Mucosa of rectum (tissue), 2 donors: ENCODE measurements around the gene CASTOR2.
"Not testable (repeated sequence)": the region's sequence is repeated elsewhere in the genome, so short reads cannot be mapped to it uniquely, and the experiment has no call there.

ENCODE experiments used
- H3K27ac ChIP-seq, 2 donors: one replicate each; pipeline ENCODE4 v1.7.0; 2013; ENCODE audit warnings: inconsistent platforms in 2 of 2, low read depth in 2 of 2, low read length in 2 of 2
- H3K27me3 ChIP-seq, 2 donors: one replicate each; pipeline ENCODE4 v1.7.0; 2013; ENCODE audit warnings: low read length in 2 of 2; ENCODE audit not compliant: control insufficient read depth in 2 of 2, insufficient read depth in 2 of 2
- H3K36me3 ChIP-seq, 2 donors: one replicate each; pipeline ENCODE4 v1.7.0; 2013; ENCODE audit warnings: low read length in 2 of 2; ENCODE audit not compliant: control insufficient read depth in 2 of 2, insufficient read depth in 2 of 2
- H3K4me1 ChIP-seq, 2 donors: one replicate each; pipeline ENCODE4 v1.7.0; 2013; ENCODE audit warnings: low read length in 2 of 2, mild to moderate bottlenecking in 1 of 2; ENCODE audit not compliant: control insufficient read depth in 2 of 2, insufficient read depth in 2 of 2
- H3K4me3 ChIP-seq, 2 donors: one replicate each; pipeline ENCODE4 v1.7.0; 2013; ENCODE audit warnings: low read length in 2 of 2
- H3K9ac ChIP-seq, 2 donors: one replicate each; pipeline ENCODE4 v1.7.0; 2013; ENCODE audit warnings: low read length in 2 of 2, low read depth in 1 of 2, mild to moderate bottlenecking in 1 of 2
- H3K9me3 ChIP-seq, 2 donors: one replicate each; pipeline ENCODE4 v1.7.0; 2013; ENCODE audit warnings: low read length in 2 of 2; ENCODE audit not compliant: control insufficient read depth in 2 of 2
- donor health status: healthy.
- donor health status: Normal muscosa, but diverticular disease.

CASTOR2 gene

DNA sequence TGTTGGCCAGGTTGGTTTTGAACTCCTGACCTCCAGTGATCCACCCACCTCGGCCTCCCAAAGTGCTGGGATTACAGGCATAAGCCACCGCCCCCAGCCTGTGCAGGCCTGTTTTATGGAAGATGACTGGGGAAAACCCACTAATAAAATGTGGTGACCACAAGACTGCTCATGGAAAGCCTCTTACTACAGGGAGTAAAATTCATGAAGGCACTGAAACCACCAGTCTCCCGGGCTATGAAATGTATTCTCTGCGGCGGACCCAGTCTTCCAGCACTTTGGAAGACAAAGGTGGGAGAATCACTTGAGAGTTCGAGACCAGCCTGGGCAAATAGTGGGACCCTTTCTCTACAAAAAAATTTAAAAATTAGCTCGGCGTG is 109.7 kb downstream of the CASTOR2 start:
- peak overlapping the region; percentile 93 to 96 for H3K4me3 ChIP-seq

More for the DNA sequence above, 109.7 kb downstream of the CASTOR2 start:
- peaks cover 7 to 11% of the 10 kb centered on the region in 2 donors for H3K36me3 ChIP-seq
- not testable (repeated sequence) for H3K4me1 ChIP-seq, H3K9me3 ChIP-seq, H3K27me3 ChIP-seq
- peak overlapping the region in 1 of 2 donors; percentile 89 for H3K9ac ChIP-seq
- peak overlapping the region; percentile 82 to 86 for H3K27ac ChIP-seq
